Vagina (tissue), 2 donors: ENCODE measurements around the gene RPS6KC1.

Experiments used
- POLR2A ChIP-seq, 2 donors: fragments of 450-650 bp; IDR thresholded peaks; one replicate each; pipeline ENCODE4 v1.6.1; 2017; ENCODE audit warnings: antibody characterized with exemption in 2 of 2, mild to moderate bottlenecking in 2 of 2, moderate library complexity in 2 of 2
- POLR2AphosphoS5 ChIP-seq, 2 donors: sonication (generic); formaldehyde crosslinking; IDR thresholded peaks; one replicate each; pipeline ENCODE4 v1.9.0; 2017; ENCODE audit warnings: antibody characterized with exemption in 2 of 2, mild to moderate bottlenecking in 2 of 2, low read depth in 1 of 2; ENCODE audit not compliant: insufficient read depth in 1 of 2

DNA sequence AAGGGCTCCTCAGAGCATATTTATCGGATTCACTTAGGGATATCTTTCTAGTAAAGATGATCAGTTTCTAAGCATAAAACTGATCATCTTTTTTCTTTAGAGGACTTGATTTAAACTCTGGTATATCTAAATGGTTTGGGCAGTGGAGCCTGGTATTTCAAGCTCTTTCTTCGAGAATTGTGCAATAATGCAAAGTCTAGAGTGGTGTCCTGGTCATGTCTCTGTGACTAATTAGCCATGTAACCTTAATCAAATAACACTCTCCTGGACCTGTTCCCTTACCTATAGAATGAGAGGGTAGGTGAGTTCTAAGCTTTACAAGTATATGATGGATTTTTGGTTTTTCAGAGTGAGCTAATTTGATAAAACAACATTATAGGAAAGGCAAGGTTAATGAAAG is 225.2 kb downstream of the RPS6KC1 start:
- TF ChIP-seq POLR2AphosphoS5 (IDR thresholded peaks at IDR 0.05; ENCODE audit: insufficient read depth in 1 of 2, low read depth in 1 of 2) (no peak), POLR2A (IDR thresholded peaks at IDR 0.05) (no peak)
